ENCODE results near the gene MAGEB3. TPM values are rescaled to one million over a fixed set of nuclear protein-coding genes. Genes with fewer than 3 reads are reported as not detected.

MAGEB3 gene
- total and polyA plus RNA-seq, 4 donors: not detected

- H3K27ac ChIP-seq (ENCODE audit: low read depth in 1 of 2, low read length in 2 of 2): no peak overlapping the region
- no peak for DNase-seq (ENCODE audit: low spot score)
- no peaks in the 10 kb centered on the region for H3K36me3 ChIP-seq (ENCODE audit: control insufficient read depth in 4 of 4, insufficient read depth in 3 of 4, low read depth in 1 of 4, low read length in 3 of 4)
- H3K9ac ChIP-seq (ENCODE audit: low read depth in 1 of 2, low read length in 2 of 2): no peak overlapping the region
- H3K9me3 ChIP-seq (ENCODE audit: control insufficient read depth in 4 of 4, low read length in 3 of 4): no peaks in the 10 kb centered on the region
- no peak overlapping the region for H3K4me3 ChIP-seq (ENCODE audit: low read depth in 1 of 3, low read length in 3 of 3)
- 91% methylated on average over 4 of the region's 4 CpGs for WGBS
- H3K4me1 ChIP-seq (ENCODE audit: control insufficient read depth in 4 of 4, insufficient read depth in 4 of 4, low read length in 3 of 4): no peaks in the 10 kb centered on the region
- H3K27me3 ChIP-seq (ENCODE audit: control insufficient read depth in 4 of 4, insufficient read depth in 4 of 4, low read length in 3 of 4): no peaks in the 10 kb centered on the region
- TF ChIP-seq RAD21 (IDR thresholded peaks at IDR 0.05) (no peak), TAF1 (conservative IDR thresholded peaks at IDR 0.05) (no peak), GABPA (IDR thresholded peaks at IDR 0.05 in 1 of 2, conservative IDR thresholded peaks at IDR 0.05 in 1 of 2) (no peak), REST (IDR thresholded peaks at IDR 0.05) (no peak), HNF4A (conservative IDR thresholded peaks at IDR 0.05) (no peak), CTCF (IDR thresholded peaks at IDR 0.05; ENCODE audit: low read depth, low read length, missing input control) (no peak), SP1 (IDR thresholded peaks at IDR 0.05) (no peak)
Measured at GRCh38 chrX:30219372-30219771, 11.1 kb upstream of the MAGEB3 start.

DNA sequence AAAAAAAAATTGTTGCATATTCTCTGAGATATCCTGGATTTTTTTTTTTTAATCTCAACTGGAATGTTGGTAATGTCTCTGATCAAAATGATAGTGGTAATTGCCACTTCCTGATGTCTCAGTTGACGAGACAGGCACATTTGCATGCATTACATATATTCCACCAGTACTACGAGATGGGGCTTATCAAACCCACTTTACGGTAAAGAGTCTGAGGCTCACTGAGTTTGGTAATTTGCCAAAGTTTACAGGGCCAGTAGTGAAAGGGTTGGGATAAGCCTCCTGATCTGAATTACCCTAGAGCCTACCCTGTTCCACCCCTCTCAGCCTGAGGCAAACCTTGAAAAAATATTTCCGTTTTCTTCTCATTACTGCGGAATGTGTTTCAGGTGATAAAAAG, 9.8 kb upstream of the MAGEB3 start:
- DNase-seq (ENCODE audit: low spot score): no peak

More for the DNA sequence above, 9.8 kb upstream of the MAGEB3 start:
- 71% methylated on average over 5 of the region's 5 CpGs for WGBS
- no peaks in the 10 kb centered on the region for H3K4me1 ChIP-seq (ENCODE audit: control insufficient read depth in 4 of 4, insufficient read depth in 4 of 4, low read length in 3 of 4)
- no peaks in the 10 kb centered on the region for H3K27me3 ChIP-seq (ENCODE audit: control insufficient read depth in 4 of 4, insufficient read depth in 4 of 4, low read length in 3 of 4)
- no peaks in the 10 kb centered on the region for H3K36me3 ChIP-seq (ENCODE audit: control insufficient read depth in 4 of 4, insufficient read depth in 3 of 4, low read depth in 1 of 4, low read length in 3 of 4)
- H3K27ac ChIP-seq (ENCODE audit: low read depth in 1 of 2, low read length in 2 of 2): no peak overlapping the region
- H3K9ac ChIP-seq (ENCODE audit: low read depth in 1 of 2, low read length in 2 of 2): no peak overlapping the region
- no peak overlapping the region for H3K4me3 ChIP-seq (ENCODE audit: low read depth in 1 of 3, low read length in 3 of 3)
- no peak for TF ChIP-seq SP1 (IDR thresholded peaks at IDR 0.05)
- TF ChIP-seq GABPA (IDR thresholded peaks at IDR 0.05 in 1 of 2, conservative IDR thresholded peaks at IDR 0.05 in 1 of 2): no peak
- TF ChIP-seq, protein P1, sequence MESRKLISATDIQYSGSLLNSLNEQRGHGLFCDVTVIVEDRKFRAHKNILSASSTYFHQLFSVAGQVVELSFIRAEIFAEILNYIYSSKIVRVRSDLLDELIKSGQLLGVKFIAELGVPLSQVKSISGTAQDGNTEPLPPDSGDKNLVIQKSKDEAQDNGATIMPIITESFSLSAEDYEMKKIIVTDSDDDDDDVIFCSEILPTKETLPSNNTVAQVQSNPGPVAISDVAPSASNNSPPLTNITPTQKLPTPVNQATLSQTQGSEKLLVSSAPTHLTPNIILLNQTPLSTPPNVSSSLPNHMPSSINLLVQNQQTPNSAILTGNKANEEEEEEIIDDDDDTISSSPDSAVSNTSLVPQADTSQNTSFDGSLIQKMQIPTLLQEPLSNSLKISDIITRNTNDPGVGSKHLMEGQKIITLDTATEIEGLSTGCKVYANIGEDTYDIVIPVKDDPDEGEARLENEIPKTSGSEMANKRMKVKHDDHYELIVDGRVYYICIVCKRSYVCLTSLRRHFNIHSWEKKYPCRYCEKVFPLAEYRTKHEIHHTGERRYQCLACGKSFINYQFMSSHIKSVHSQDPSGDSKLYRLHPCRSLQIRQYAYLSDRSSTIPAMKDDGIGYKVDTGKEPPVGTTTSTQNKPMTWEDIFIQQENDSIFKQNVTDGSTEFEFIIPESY (IDR thresholded peaks at IDR 0.05): no peak
- no peak for TF ChIP-seq HNF4G (IDR thresholded peaks at IDR 0.05)
- no peak for TF ChIP-seq RAD21 (IDR thresholded peaks at IDR 0.05)
- TF ChIP-seq NR2F2 (IDR thresholded peaks at IDR 0.05): no peak
- TF ChIP-seq HNF4A (conservative IDR thresholded peaks at IDR 0.05): no peak
- no peak for TF ChIP-seq EGR1 (IDR thresholded peaks at IDR 0.05; ENCODE audit: low read depth in 2 of 2)
- TF ChIP-seq ATF3 (IDR thresholded peaks at IDR 0.05): no peak
- no peak for TF ChIP-seq TAF1 (conservative IDR thresholded peaks at IDR 0.05)
- no peak for TF ChIP-seq FOXA1 (IDR thresholded peaks at IDR 0.05)
- TF ChIP-seq, protein P2, sequence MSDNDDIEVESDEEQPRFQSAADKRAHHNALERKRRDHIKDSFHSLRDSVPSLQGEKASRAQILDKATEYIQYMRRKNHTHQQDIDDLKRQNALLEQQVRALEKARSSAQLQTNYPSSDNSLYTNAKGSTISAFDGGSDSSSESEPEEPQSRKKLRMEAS (IDR thresholded peaks at IDR 0.05): no peak
- TF ChIP-seq JUND (IDR thresholded peaks at IDR 0.05): no peak
- TF ChIP-seq CTCF (IDR thresholded peaks at IDR 0.05; ENCODE audit: low read depth, low read length, missing input control): no peak
- no peak for TF ChIP-seq YY1 (IDR thresholded peaks at IDR 0.05)
- no peak for TF ChIP-seq REST (IDR thresholded peaks at IDR 0.05)
- no peak for TF ChIP-seq RXRA (IDR thresholded peaks at IDR 0.05)
- no peak for TF ChIP-seq FOXA2 (IDR thresholded peaks at IDR 0.05)
- H3K9me3 ChIP-seq (ENCODE audit: control insufficient read depth in 4 of 4, low read length in 3 of 4): no peaks in the 10 kb centered on the region

Measured in liver (tissue), 9 donors.